Globus pallidus (tissue), 1 donor: Measurements from ENCODE around the gene CHTF18.
"Not testable (repeated sequence)": the region's sequence is repeated elsewhere in the genome, so short reads cannot be mapped to it uniquely, and the experiment has no call there.

Experiments
- DNase-seq: peaks from one replicate; pipeline ENCODE4 v3.0.0-alpha.2; 2015; ENCODE audit warnings: low spot score

Gene CHTF18

DNA sequence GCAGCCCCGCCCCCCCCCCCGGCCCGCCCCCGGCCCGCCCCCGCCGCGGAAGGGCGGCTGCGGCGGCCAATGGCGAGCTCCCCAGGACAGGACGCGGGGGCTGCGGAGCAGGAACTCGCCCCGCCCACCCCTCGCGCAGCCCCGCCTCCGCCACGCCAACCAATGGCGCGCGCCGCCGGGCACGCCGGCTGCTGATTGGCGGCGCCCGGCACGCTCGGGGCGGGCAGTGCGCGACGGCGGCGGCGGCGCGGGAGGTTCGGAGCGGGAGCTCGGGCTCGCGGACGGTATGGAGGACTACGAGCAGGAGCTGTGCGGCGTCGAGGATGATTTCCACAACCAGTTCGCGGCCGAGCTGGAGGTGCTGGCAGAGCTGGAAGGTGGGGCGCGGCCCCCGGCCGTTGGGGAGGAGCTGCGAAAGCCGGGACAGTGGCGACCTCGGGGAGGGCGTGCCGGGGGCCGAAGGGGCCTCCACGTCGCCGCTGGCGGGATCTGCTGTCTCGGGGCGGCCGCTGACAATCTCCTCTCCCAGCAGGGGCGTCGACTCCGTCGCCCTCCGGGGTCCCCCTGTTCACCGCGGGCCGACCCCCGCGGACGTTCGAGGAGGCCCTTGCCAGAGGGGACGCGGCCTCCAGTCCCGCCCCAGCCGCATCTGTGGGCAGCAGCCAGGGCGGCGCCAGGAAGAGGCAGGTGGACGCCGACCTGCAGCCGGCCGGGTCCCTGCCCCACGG, at the start of gene CHTF18:
Gene CHTF18 (plus strand): TSS at position 222 of the 728 bp plus-strand sequence. CDS start 65 bp downstream, at position 287.
- peak; percentile 89 for DNase-seq

GRCh38 chr16:739560-740458, 48.6 kb upstream of the CHTF18 start:
- no peak for DNase-seq

DNA sequence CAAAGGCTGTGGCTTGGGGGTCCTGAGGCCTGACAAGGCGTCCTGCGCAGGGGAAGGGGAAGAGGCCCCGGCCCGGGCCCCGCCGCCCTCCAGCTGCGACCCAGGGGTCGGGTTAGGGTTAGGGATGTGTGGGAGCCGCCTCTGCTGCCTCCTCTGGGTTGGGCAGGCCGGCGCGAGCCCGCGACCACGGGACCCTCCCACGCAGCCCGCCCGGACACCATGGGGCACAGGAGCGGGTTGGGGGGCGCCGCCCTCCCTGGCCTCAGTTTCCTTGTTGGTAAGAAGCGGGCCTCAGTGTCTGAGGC, 48.0 kb upstream of the CHTF18 start:
- no peak for DNase-seq

- peak; percentile 73 for DNase-seq
These were observed 47.5 kb upstream of the CHTF18 start, which contains the start of gene CIAO3 for GRCh38 chr16:740764-741505. Gene CIAO3, minus strand, starts transcription at chr16:740997. Its CDS starts 12 bp downstream, at chr16:740985.

DNA sequence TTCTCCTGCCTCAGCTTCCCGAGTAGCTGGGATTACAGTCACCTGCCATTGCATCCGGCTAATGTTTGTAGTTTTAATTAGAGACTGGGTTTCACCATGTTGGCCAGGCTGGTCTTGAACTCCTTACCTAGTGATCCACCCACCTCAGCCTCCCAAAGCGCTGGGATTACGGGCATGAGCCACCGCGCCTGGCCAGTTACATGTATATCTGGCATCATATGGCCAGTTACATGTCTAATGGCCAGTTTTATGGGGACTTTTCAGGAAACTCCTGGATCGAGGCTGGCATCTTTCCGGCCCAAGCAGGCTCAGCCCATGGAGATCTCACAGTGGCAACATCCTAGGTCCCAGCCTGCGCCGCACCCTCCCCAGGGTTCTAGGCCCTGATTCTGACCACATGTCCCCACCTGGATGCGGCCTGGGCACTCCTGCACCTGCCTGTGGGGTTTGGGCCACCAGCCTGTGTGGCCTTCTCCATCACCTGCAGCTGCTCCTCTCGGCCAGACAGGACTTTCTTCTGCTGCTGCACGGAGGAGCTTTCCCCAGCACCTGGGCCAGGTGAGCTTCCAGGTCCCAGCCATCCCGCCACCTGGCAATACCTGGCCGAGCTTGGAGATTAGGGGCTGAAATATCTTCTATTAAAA, 46.3 kb upstream of the CHTF18 start:
- DNase-seq: no peak

DNA sequence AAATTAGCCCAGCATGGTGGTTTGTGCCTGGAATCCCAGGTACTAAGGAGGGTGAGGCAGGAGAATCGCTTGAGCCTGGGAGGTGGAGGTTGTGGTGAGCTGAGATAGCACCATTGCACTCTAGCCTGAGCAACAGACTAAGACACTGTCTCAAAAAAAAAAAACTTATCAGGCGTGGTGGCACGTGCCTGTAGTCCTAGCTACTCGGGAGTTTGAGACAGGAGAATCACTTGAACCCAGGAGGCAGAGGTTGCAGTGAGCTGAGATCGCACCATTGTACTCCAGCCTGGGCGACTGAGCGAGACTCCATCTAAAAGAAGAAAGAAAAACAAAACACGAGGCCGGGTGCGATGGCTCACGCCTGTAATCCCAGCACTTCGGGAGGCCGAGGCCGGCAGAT, 45.5 kb upstream of the CHTF18 start:
- DNase-seq: not testable (repeated sequence)

GRCh38 chr16:743794-744500, 44.5 kb upstream of the CHTF18 start:
- no peak for DNase-seq

GRCh38 chr16:745739-746138, 42.7 kb upstream of the CHTF18 start:
- DNase-seq: no peak

GRCh38 chr16:746637-747036, 41.8 kb upstream of the CHTF18 start:
- no peak for DNase-seq

DNA sequence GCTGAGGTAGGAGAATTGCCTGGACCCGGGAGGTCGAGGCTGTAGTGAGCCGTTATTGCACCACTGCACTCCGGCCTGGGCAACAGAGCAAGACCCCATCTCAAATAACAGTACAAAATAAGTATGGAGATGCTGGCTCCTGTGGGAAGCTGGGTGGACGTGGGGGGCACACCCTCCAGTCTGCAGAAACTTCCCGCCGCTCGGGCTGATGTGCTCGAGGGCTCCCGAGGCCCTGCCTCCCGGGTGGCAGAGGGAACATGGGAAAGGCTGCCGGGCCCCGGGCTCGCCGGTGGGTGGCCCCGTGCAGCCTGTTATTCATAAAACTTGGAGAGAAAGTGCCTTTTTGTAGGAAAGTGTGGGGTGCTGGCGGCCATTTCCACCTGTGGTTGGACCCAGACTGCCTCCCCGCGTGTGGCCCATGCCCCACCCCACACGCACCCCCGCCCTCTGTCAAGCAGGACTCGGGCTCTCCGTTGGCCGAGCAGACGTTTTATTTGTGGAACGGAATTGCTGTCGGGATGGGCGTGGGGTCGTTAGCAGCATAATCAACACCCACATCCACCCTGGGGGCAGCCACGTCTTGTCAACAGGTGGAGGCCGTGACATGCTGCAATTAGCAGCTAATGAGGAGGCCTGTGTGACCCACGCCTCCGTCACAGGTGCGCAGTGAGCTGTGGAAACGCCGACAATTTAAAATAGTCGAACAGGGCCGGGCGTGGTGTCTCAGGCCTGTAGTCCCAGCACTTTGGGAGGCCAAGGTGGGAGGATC, 40.3 kb upstream of the CHTF18 start:
- no peak for DNase-seq

DNA sequence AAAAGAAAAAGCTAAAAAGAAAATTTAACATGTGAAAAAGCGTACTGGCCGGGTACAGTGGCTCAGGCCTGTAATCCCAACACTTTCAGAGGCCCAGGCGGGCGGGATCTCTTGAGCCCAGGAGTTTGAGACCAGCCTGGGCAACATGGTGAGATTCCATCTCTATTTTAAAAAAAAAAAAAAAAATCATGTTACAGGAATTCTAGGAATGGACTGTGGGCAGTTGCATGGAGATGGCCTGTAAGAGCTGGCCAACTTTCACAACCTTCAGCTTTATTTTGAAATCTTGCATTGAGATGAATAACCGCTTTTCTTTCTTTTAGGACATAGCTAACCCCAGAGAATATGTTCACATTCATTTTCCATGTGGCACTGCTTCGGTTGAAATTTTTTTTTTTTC, 39.4 kb upstream of the CHTF18 start:
- DNase-seq: no peak

DNA sequence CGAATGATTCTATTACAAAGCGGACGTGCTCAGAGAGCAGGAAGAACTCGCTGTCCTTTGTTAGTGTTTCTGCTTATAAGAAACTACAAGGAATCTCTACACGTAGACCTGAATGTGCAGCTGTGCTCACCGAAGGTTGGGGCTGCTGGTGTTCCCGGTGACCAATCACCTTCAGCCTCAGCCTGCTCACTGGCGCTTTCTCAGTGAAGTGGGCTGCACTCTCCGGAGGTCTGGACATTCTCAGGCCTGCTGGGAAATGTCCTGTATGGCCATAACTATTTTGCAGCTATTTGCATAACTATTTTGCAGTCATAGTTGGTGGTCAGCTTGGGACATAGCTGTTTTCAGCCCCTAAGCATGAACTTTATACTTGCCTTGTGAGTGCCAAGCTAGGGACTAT, 37.9 kb upstream of the CHTF18 start:
- no peak for DNase-seq

GRCh38 chr16:751152-752006, 37.0 kb upstream of the CHTF18 start:
- DNase-seq: no peak

DNA sequence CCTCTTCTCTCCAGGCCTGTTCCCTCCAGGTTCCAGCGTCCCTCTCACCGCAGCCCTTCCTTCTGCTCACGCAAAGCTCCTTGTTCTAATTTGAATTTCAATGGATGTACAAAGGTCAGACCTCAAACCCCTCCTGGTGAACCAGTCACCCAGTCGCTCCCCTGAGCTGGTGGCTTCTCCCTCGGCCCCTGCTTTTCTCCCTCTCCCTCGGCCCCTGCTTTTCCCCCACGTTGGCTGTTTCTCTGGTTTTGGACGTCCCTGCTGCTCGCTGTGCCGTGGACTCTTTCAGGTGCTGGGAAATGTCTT, 36.5 kb upstream of the CHTF18 start:
- no peak for DNase-seq

GRCh38 chr16:754121-754607, 34.3 kb upstream of the CHTF18 start:
- DNase-seq: not testable (repeated sequence)

DNA sequence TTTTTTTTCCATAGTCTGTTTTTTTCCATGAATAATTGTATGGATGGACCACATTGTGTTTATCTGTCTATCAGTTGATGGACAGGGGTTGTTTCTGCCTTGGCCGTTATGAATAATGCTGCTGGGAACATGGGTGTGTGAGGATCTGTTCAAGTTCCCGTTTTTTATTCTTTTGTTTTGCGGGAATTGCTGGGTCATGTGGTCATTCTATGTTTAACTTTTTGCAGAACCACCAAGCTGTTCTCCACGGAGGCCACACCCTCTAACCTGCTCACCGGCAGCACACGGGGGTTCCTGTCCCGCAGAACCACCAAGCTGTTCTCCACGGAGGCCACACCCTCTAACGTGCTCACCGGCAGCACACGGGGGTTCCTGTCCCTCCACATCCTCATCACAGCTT, 33.8 kb upstream of the CHTF18 start:
- DNase-seq: no peak

DNA sequence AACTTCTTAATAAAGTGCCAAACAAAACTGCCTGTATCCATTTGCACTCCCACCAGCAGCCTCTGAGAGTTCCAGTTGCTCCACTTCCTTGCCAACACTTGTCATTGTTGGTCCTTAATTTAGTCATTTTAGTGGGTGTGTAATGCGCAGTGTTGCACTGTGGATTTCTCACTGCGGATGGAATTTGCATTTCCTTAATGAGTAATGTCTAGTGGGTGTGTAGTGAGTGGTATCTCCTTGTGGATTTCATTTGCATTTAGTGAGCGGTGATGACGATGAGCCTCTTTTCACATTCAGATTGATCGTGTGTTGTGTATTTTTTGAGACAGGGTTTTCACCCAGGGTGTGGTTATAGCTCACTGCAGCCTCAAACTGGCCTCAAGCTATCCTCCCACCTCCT, 32.0 kb upstream of the CHTF18 start:
- DNase-seq: no peak

- DNase-seq: no peak
These were observed 29.1 kb upstream of the CHTF18 start for GRCh38 chr16:759110-759910.

- no peak for DNase-seq
These were observed 28.4 kb upstream of the CHTF18 start for GRCh38 chr16:760065-760464.
